ENCODE data around the gene SLC22A5.

Gene SLC22A5

GRCh38 chr5:132439521-132440089, 70.1 kb downstream of the SLC22A5 start:
- TF ChIP-seq, protein P1, sequence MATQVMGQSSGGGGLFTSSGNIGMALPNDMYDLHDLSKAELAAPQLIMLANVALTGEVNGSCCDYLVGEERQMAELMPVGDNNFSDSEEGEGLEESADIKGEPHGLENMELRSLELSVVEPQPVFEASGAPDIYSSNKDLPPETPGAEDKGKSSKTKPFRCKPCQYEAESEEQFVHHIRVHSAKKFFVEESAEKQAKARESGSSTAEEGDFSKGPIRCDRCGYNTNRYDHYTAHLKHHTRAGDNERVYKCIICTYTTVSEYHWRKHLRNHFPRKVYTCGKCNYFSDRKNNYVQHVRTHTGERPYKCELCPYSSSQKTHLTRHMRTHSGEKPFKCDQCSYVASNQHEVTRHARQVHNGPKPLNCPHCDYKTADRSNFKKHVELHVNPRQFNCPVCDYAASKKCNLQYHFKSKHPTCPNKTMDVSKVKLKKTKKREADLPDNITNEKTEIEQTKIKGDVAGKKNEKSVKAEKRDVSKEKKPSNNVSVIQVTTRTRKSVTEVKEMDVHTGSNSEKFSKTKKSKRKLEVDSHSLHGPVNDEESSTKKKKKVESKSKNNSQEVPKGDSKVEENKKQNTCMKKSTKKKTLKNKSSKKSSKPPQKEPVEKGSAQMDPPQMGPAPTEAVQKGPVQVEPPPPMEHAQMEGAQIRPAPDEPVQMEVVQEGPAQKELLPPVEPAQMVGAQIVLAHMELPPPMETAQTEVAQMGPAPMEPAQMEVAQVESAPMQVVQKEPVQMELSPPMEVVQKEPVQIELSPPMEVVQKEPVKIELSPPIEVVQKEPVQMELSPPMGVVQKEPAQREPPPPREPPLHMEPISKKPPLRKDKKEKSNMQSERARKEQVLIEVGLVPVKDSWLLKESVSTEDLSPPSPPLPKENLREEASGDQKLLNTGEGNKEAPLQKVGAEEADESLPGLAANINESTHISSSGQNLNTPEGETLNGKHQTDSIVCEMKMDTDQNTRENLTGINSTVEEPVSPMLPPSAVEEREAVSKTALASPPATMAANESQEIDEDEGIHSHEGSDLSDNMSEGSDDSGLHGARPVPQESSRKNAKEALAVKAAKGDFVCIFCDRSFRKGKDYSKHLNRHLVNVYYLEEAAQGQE (IDR thresholded peaks at IDR 0.05; ENCODE audit: low read depth) = no peak
- no peak for TF ChIP-seq FOXM1 (IDR thresholded peaks at IDR 0.05; ENCODE audit: borderline replicate concordance, low read depth)
- TF ChIP-seq EGR1 (IDR thresholded peaks at IDR 0.05) = no peak
- no peak for TF ChIP-seq CEBPB (IDR thresholded peaks at IDR 0.05)
- TF ChIP-seq, protein P2, sequence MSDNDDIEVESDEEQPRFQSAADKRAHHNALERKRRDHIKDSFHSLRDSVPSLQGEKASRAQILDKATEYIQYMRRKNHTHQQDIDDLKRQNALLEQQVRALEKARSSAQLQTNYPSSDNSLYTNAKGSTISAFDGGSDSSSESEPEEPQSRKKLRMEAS (IDR thresholded peaks at IDR 0.05) = no peak
- no peak for TF ChIP-seq USF1 (IDR thresholded peaks at IDR 0.05)
- no peak for TF ChIP-seq RAD21 (IDR thresholded peaks at IDR 0.05; ENCODE audit: low read depth)
- no peak for TF ChIP-seq YY1 (IDR thresholded peaks at IDR 0.05; ENCODE audit: low read depth)
- no peak for TF ChIP-seq CREB1 (IDR thresholded peaks at IDR 0.05; ENCODE audit: low read depth)
- TF ChIP-seq TCF12 (IDR thresholded peaks at IDR 0.05; ENCODE audit: low read depth) = no peak
- no peak for TF ChIP-seq TAF1 (IDR thresholded peaks at IDR 0.05; ENCODE audit: low read depth)

DNA sequence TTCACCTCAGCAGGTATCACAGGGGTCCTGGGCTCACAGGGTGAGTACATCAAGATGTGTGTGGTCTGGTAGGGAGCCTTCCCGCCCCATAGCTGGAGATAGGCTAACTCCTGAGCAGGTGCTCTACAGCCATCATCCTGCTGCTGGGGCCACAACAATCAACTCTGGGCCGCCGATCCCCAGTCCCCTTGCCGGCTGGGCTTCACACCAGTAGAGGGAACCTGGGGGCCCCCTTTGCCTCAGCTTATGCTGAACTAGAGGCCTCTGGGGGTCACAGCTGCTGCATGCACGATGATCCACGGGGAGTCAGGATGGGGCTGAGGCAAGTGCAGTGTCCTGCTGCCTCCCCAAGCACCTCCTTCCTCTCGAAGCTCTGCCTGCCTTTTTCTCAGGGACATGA, 74.6 kb downstream of the SLC22A5 start:
- TF ChIP-seq FOXM1 (IDR thresholded peaks at IDR 0.05; ENCODE audit: borderline replicate concordance, low read depth) (no peak), RAD21 (IDR thresholded peaks at IDR 0.05; ENCODE audit: low read depth) (no peak), NFIC (IDR thresholded peaks at IDR 0.05) (no peak), TEAD4 (IDR thresholded peaks at IDR 0.05) (no peak), ZBTB7A (IDR thresholded peaks at IDR 0.05; ENCODE audit: low read depth) (no peak), TCF12 (IDR thresholded peaks at IDR 0.05; ENCODE audit: low read depth) (no peak), CREB1 (IDR thresholded peaks at IDR 0.05; ENCODE audit: low read depth) (no peak), YY1 (IDR thresholded peaks at IDR 0.05; ENCODE audit: low read depth) (no peak), TAF1 (IDR thresholded peaks at IDR 0.05; ENCODE audit: low read depth) (no peak), CEBPB (IDR thresholded peaks at IDR 0.05) (no peak), EGR1 (IDR thresholded peaks at IDR 0.05) (no peak), USF1 (IDR thresholded peaks at IDR 0.05) (no peak), EP300 (IDR thresholded peaks at IDR 0.05; ENCODE audit: borderline replicate concordance) (no peak)
- TF ChIP-seq, protein P1 (IDR thresholded peaks at IDR 0.05; ENCODE audit: low read depth) = no peak
- TF ChIP-seq, protein P2 (IDR thresholded peaks at IDR 0.05) = no peak
